ENCODE results near the gene HUS1B. TPM values are rescaled to one million over a fixed set of nuclear protein-coding genes. Genes with fewer than 3 reads are reported as not detected.

HUS1B gene
- total RNA-seq, 1 experiment from 2014 or later: 1.1 TPM

DNA sequence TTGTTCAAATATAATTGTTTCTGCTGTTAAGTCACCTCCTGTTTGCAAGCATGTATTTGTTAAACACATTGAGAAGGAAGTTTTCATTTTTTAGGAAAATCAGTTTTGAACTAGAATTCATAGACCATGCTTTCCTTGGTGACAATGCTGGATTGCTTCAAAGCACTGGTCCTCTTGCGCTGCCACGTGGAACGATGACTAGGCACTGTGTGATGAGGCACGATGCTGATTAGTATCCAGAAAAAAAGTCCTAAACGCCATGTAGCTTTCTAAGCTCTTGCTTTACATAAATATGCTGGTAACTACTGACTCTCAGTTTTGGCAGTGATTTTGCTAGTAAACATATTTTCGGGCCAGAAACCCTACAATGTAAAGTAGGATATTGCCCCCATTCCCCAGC lies 47.1 kb upstream of the HUS1B start (continued):
- TF ChIP-seq, protein P1, sequence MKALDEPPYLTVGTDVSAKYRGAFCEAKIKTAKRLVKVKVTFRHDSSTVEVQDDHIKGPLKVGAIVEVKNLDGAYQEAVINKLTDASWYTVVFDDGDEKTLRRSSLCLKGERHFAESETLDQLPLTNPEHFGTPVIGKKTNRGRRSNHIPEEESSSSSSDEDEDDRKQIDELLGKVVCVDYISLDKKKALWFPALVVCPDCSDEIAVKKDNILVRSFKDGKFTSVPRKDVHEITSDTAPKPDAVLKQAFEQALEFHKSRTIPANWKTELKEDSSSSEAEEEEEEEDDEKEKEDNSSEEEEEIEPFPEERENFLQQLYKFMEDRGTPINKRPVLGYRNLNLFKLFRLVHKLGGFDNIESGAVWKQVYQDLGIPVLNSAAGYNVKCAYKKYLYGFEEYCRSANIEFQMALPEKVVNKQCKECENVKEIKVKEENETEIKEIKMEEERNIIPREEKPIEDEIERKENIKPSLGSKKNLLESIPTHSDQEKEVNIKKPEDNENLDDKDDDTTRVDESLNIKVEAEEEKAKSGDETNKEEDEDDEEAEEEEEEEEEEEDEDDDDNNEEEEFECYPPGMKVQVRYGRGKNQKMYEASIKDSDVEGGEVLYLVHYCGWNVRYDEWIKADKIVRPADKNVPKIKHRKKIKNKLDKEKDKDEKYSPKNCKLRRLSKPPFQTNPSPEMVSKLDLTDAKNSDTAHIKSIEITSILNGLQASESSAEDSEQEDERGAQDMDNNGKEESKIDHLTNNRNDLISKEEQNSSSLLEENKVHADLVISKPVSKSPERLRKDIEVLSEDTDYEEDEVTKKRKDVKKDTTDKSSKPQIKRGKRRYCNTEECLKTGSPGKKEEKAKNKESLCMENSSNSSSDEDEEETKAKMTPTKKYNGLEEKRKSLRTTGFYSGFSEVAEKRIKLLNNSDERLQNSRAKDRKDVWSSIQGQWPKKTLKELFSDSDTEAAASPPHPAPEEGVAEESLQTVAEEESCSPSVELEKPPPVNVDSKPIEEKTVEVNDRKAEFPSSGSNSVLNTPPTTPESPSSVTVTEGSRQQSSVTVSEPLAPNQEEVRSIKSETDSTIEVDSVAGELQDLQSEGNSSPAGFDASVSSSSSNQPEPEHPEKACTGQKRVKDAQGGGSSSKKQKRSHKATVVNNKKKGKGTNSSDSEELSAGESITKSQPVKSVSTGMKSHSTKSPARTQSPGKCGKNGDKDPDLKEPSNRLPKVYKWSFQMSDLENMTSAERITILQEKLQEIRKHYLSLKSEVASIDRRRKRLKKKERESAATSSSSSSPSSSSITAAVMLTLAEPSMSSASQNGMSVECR (CRISPR knock-in tag; IDR thresholded peaks at IDR 0.05; ENCODE audit: borderline replicate concordance): no peak
- TF ChIP-seq, protein P2, sequence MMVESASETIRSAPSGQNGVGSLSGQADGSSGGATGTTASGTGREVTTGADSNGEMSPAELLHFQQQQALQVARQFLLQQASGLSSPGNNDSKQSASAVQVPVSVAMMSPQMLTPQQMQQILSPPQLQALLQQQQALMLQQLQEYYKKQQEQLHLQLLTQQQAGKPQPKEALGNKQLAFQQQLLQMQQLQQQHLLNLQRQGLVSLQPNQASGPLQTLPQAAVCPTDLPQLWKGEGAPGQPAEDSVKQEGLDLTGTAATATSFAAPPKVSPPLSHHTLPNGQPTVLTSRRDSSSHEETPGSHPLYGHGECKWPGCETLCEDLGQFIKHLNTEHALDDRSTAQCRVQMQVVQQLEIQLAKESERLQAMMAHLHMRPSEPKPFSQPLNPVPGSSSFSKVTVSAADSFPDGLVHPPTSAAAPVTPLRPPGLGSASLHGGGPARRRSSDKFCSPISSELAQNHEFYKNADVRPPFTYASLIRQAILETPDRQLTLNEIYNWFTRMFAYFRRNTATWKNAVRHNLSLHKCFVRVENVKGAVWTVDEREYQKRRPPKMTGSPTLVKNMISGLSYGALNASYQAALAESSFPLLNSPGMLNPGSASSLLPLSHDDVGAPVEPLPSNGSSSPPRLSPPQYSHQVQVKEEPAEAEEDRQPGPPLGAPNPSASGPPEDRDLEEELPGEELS (CRISPR knock-in tag; IDR thresholded peaks at IDR 0.05): no peak
- TF ChIP-seq, protein P3, sequence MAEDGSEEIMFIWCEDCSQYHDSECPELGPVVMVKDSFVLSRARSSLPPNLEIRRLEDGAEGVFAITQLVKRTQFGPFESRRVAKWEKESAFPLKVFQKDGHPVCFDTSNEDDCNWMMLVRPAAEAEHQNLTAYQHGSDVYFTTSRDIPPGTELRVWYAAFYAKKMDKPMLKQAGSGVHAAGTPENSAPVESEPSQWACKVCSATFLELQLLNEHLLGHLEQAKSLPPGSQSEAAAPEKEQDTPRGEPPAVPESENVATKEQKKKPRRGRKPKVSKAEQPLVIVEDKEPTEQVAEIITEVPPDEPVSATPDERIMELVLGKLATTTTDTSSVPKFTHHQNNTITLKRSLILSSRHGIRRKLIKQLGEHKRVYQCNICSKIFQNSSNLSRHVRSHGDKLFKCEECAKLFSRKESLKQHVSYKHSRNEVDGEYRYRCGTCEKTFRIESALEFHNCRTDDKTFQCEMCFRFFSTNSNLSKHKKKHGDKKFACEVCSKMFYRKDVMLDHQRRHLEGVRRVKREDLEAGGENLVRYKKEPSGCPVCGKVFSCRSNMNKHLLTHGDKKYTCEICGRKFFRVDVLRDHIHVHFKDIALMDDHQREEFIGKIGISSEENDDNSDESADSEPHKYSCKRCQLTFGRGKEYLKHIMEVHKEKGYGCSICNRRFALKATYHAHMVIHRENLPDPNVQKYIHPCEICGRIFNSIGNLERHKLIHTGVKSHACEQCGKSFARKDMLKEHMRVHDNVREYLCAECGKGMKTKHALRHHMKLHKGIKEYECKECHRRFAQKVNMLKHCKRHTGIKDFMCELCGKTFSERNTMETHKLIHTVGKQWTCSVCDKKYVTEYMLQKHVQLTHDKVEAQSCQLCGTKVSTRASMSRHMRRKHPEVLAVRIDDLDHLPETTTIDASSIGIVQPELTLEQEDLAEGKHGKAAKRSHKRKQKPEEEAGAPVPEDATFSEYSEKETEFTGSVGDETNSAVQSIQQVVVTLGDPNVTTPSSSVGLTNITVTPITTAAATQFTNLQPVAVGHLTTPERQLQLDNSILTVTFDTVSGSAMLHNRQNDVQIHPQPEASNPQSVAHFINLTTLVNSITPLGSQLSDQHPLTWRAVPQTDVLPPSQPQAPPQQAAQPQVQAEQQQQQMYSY (CRISPR knock-in tag; IDR thresholded peaks at IDR 0.05): no peak
- TF ChIP-seq OVOL2 (CRISPR knock-in tag; IDR thresholded peaks at IDR 0.05; ENCODE audit: borderline replicate concordance): no peak
- no peak for TF ChIP-seq ZNF671 (CRISPR knock-in tag; IDR thresholded peaks at IDR 0.05)
- TF ChIP-seq, protein P4, sequence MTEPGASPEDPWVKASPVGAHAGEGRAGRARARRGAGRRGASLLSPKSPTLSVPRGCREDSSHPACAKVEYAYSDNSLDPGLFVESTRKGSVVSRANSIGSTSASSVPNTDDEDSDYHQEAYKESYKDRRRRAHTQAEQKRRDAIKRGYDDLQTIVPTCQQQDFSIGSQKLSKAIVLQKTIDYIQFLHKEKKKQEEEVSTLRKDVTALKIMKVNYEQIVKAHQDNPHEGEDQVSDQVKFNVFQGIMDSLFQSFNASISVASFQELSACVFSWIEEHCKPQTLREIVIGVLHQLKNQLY (CRISPR knock-in tag; IDR thresholded peaks at IDR 0.05): no peak
- TF ChIP-seq, protein P5, sequence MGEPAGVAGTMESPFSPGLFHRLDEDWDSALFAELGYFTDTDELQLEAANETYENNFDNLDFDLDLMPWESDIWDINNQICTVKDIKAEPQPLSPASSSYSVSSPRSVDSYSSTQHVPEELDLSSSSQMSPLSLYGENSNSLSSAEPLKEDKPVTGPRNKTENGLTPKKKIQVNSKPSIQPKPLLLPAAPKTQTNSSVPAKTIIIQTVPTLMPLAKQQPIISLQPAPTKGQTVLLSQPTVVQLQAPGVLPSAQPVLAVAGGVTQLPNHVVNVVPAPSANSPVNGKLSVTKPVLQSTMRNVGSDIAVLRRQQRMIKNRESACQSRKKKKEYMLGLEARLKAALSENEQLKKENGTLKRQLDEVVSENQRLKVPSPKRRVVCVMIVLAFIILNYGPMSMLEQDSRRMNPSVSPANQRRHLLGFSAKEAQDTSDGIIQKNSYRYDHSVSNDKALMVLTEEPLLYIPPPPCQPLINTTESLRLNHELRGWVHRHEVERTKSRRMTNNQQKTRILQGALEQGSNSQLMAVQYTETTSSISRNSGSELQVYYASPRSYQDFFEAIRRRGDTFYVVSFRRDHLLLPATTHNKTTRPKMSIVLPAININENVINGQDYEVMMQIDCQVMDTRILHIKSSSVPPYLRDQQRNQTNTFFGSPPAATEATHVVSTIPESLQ (CRISPR knock-in tag; IDR thresholded peaks at IDR 0.05): no peak
- TF ChIP-seq, protein P6, sequence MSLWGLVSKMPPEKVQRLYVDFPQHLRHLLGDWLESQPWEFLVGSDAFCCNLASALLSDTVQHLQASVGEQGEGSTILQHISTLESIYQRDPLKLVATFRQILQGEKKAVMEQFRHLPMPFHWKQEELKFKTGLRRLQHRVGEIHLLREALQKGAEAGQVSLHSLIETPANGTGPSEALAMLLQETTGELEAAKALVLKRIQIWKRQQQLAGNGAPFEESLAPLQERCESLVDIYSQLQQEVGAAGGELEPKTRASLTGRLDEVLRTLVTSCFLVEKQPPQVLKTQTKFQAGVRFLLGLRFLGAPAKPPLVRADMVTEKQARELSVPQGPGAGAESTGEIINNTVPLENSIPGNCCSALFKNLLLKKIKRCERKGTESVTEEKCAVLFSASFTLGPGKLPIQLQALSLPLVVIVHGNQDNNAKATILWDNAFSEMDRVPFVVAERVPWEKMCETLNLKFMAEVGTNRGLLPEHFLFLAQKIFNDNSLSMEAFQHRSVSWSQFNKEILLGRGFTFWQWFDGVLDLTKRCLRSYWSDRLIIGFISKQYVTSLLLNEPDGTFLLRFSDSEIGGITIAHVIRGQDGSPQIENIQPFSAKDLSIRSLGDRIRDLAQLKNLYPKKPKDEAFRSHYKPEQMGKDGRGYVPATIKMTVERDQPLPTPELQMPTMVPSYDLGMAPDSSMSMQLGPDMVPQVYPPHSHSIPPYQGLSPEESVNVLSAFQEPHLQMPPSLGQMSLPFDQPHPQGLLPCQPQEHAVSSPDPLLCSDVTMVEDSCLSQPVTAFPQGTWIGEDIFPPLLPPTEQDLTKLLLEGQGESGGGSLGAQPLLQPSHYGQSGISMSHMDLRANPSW (CRISPR knock-in tag; conservative IDR thresholded peaks at IDR 0.05; ENCODE audit: low read depth): no peak
- no peak for TF ChIP-seq NFATC4 (CRISPR knock-in tag; IDR thresholded peaks at IDR 0.05)
- no peak for TF ChIP-seq KAT7 (CRISPR knock-in tag; IDR thresholded peaks at IDR 0.05; ENCODE audit: borderline replicate concordance)
- TF ChIP-seq TEAD4 (CRISPR knock-in tag; IDR thresholded peaks at IDR 0.05): no peak
- no peak for TF ChIP-seq NFE2L1 (CRISPR knock-in tag; IDR thresholded peaks at IDR 0.05)
- TF ChIP-seq, protein P7, sequence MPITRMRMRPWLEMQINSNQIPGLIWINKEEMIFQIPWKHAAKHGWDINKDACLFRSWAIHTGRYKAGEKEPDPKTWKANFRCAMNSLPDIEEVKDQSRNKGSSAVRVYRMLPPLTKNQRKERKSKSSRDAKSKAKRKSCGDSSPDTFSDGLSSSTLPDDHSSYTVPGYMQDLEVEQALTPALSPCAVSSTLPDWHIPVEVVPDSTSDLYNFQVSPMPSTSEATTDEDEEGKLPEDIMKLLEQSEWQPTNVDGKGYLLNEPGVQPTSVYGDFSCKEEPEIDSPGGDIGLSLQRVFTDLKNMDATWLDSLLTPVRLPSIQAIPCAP (CRISPR knock-in tag; IDR thresholded peaks at IDR 0.05): no peak
- TF ChIP-seq, protein P8, sequence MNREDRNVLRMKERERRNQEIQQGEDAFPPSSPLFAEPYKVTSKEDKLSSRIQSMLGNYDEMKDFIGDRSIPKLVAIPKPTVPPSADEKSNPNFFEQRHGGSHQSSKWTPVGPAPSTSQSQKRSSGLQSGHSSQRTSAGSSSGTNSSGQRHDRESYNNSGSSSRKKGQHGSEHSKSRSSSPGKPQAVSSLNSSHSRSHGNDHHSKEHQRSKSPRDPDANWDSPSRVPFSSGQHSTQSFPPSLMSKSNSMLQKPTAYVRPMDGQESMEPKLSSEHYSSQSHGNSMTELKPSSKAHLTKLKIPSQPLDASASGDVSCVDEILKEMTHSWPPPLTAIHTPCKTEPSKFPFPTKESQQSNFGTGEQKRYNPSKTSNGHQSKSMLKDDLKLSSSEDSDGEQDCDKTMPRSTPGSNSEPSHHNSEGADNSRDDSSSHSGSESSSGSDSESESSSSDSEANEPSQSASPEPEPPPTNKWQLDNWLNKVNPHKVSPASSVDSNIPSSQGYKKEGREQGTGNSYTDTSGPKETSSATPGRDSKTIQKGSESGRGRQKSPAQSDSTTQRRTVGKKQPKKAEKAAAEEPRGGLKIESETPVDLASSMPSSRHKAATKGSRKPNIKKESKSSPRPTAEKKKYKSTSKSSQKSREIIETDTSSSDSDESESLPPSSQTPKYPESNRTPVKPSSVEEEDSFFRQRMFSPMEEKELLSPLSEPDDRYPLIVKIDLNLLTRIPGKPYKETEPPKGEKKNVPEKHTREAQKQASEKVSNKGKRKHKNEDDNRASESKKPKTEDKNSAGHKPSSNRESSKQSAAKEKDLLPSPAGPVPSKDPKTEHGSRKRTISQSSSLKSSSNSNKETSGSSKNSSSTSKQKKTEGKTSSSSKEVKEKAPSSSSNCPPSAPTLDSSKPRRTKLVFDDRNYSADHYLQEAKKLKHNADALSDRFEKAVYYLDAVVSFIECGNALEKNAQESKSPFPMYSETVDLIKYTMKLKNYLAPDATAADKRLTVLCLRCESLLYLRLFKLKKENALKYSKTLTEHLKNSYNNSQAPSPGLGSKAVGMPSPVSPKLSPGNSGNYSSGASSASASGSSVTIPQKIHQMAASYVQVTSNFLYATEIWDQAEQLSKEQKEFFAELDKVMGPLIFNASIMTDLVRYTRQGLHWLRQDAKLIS (CRISPR knock-in tag; IDR thresholded peaks at IDR 0.05; ENCODE audit: borderline replicate concordance): no peak
- no peak for TF ChIP-seq SMAD4 (CRISPR knock-in tag; IDR thresholded peaks at IDR 0.05)
- TF ChIP-seq ELF4 (CRISPR knock-in tag; IDR thresholded peaks at IDR 0.05; ENCODE audit: low read depth): no peak
- TF ChIP-seq NFYB (CRISPR knock-in tag; conservative IDR thresholded peaks at IDR 0.05; ENCODE audit: low read depth): no peak
